Prostate gland (tissue), 2 donors: ENCODE measurements around the gene MT1B. TPM values are rescaled to one million over a fixed set of nuclear protein-coding genes. Genes with fewer than 3 reads are reported as not detected.

ENCODE experiments used
- DNase-seq: peaks from one replicate; pipeline ENCODE4 v3.0.0-alpha.2; 2019; ENCODE audit warnings: low spot score
- H3K27ac ChIP-seq, 2 donors: fragments of 200-600 bp; sonication (generic); 2 replicates each; pipeline ENCODE4 v1.5.1; 2017 to 2019
- H3K27me3 ChIP-seq: fragments of 200-600 bp; sonication (generic); replicated peaks from 2 replicates; pipeline ENCODE4 v1.5.1; 2019; ENCODE audit not compliant: insufficient read depth
- H3K36me3 ChIP-seq, 2 donors: fragments of 200-600 bp; sonication (generic); 1 replicate in 1 of 2; 2 replicates in 1 of 2; pipeline versions ENCODE4 v1.5.1 to v1.8.1; 2017 to 2019
- H3K4me1 ChIP-seq: fragments of 200-600 bp; sonication (generic); replicated peaks from 2 replicates; pipeline ENCODE4 v1.5.1; 2019
- H3K4me3 ChIP-seq, 2 donors: fragments of 200-600 bp; sonication (generic); 2 replicates each; pipeline ENCODE4 v1.5.1; 2017 to 2019
- H3K9me3 ChIP-seq: fragments of 200-600 bp; sonication (generic); 2 replicates; pipeline ENCODE4 v1.5.1; 2017
- POLR2A ChIP-seq: fragments of 450-650 bp; IDR thresholded peaks from one replicate; pipeline ENCODE4 v1.6.1; 2016; ENCODE audit warnings: antibody characterized with exemption, mild to moderate bottlenecking
- POLR2AphosphoS5 ChIP-seq: sonication (generic); formaldehyde crosslinking; IDR thresholded peaks from one replicate; pipeline ENCODE4 v1.6.1; 2017; ENCODE audit warnings: antibody characterized with exemption
- WGBS: methylation state at CpG from one replicate; pipeline ENCODE4 v1.1.5; 2018; 5-methylcytosine and 5-hydroxymethylcytosine counted together
- intact Hi-C: fragments of 100-400 bp; cut with DNase I; formaldehyde crosslinking; loops from one replicate; pipeline ENCODE4 v1.14.2; 2022
- total RNA-seq, 2 donors: library from RNA; depleted of rRNA; stranded (reverse); fragments of >200 nt; gene quantifications; one replicate each; pipeline ENCODE4 v1.1.0, GENCODE V29; 2016
- TF ChIP-seq, protein P1 (sequence below), 4 experiments: fragments of 200-600 bp in 2 of 4; fragments of 450-650 bp in 2 of 4; sonication (generic) in 2 of 4; IDR thresholded peaks; 1 replicate in 3 of 4; 2 replicates in 1 of 4; pipeline ENCODE4 v1.5.1; 2016 to 2019; ENCODE audit warnings: antibody characterized with exemption in 4 of 4, mild to moderate bottlenecking in 2 of 4, moderate library complexity in 2 of 4

Gene MT1B
- total RNA-seq, 2 donors from 2014 or later = not detected

DNA sequence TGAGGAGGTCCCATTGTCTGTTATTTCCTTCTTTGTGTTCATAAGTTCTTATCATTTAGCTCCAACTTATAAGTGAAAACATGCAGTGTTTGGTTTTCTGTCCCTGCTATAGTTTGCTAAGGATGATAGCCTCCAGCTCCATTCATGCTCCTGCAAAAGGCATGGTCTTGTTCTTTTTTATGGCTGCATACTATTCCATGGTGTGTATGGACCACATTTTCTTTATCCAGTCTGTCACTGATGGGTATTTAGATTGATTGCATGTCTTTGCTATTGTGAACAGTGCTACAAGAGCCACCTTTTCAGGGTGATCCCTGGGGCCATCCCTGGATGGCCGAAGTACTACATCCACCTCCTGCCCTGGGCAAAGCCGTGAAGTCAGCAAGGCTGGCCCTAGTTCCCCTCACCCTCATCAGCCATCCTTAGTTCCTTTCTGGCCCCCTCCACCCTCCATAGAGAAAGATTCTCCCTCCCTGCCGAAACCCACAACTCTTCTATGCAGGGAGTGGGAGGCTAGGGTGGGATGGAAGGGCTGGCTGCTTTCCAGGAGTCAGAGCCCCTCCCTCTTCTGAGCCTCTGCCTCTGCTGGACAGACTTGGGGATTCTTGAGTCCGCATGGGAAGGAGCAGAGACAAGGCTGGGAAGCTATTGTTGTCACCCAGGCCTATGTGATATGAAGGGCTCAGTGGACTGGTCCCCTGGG, 38.9 kb downstream of the MT1B start:
- Histone ChIP-seq H3K4me1 (no peaks in the 10 kb centered on the region), H3K27ac (no peak overlapping the region), H3K9me3 (no peaks in the 10 kb centered on the region), H3K4me3 (no peak overlapping the region), H3K27me3 (no peaks in the 10 kb centered on the region), H3K36me3 (no peaks in the 10 kb centered on the region)
- intact Hi-C loops = no loop called here
- no peak for DNase-seq
- 86% methylated on average over 4 of the region's 4 CpGs for WGBS
- TF ChIP-seq POLR2A (no peak), POLR2AphosphoS5 (no peak)
- TF ChIP-seq, protein P1, sequence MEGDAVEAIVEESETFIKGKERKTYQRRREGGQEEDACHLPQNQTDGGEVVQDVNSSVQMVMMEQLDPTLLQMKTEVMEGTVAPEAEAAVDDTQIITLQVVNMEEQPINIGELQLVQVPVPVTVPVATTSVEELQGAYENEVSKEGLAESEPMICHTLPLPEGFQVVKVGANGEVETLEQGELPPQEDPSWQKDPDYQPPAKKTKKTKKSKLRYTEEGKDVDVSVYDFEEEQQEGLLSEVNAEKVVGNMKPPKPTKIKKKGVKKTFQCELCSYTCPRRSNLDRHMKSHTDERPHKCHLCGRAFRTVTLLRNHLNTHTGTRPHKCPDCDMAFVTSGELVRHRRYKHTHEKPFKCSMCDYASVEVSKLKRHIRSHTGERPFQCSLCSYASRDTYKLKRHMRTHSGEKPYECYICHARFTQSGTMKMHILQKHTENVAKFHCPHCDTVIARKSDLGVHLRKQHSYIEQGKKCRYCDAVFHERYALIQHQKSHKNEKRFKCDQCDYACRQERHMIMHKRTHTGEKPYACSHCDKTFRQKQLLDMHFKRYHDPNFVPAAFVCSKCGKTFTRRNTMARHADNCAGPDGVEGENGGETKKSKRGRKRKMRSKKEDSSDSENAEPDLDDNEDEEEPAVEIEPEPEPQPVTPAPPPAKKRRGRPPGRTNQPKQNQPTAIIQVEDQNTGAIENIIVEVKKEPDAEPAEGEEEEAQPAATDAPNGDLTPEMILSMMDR (IDR thresholded peaks at IDR 0.05) = no peak

DNA sequence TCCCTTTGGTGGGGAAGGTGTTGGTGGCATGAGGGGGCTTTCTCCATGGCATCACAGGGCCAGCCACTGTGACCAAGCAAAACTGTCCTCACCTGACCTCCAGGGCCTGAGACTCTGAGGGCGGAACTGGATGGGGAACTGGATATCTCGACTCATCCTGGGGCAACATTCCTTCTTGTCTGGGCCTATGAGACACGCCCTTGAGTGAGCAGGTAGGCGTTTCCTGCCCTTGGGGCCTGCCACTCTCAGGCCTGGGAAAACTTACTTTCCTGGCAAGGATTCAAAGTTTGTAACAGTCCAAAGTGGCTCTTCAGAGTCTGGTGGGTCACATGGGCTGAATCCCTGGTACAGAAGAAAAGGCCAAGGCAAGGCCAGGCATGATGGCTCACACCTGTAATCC, 40.2 kb downstream of the MT1B start:
- Histone ChIP-seq H3K4me1 (no peaks in the 10 kb centered on the region), H3K4me3 (no peak overlapping the region), H3K27me3 (no peaks in the 10 kb centered on the region), H3K36me3 (no peaks in the 10 kb centered on the region), H3K27ac (no peak overlapping the region), H3K9me3 (no peaks in the 10 kb centered on the region)
- WGBS = 36% methylated on average over 4 of the region's 4 CpGs
- intact Hi-C loops = no loop called here
- peak; percentile 78 for DNase-seq
- TF ChIP-seq, protein P1 (IDR thresholded peaks at IDR 0.05) = no peak
- TF ChIP-seq POLR2AphosphoS5 = peak; percentile 67

GRCh38 chr16:56695246-56695645, 43.6 kb downstream of the MT1B start:
- H3K36me3 ChIP-seq = no peaks in the 10 kb centered on the region
- H3K27ac ChIP-seq = no peak overlapping the region
- intact Hi-C loops = no loop called here
- 88% methylated on average over 1 of the region's 1 CpG for WGBS
- no peaks in the 10 kb centered on the region for H3K9me3 ChIP-seq
- TF ChIP-seq POLR2A (no peak), POLR2AphosphoS5 (no peak)
- TF ChIP-seq, protein P1 (IDR thresholded peaks at IDR 0.05) = no peak
- H3K27me3 ChIP-seq = no peaks in the 10 kb centered on the region
- no peak overlapping the region for H3K4me3 ChIP-seq
- H3K4me1 ChIP-seq = no peaks in the 10 kb centered on the region
- DNase-seq = no peak

GRCh38 chr16:56697456-56698155, 45.9 kb downstream of the MT1B start:
- Histone ChIP-seq H3K36me3 (no peaks in the 10 kb centered on the region), H3K4me1 (no peaks in the 10 kb centered on the region), H3K27me3 (no peaks in the 10 kb centered on the region), H3K9me3 (no peaks in the 10 kb centered on the region), H3K4me3 (no peak overlapping the region), H3K27ac (no peak overlapping the region)
- no peak for DNase-seq
- intact Hi-C loops = no loop called here
- 87% methylated on average over 5 of the region's 5 CpGs for WGBS
- TF ChIP-seq POLR2A (no peak), POLR2AphosphoS5 (no peak)
- TF ChIP-seq, protein P1 (IDR thresholded peaks at IDR 0.05) = no peak

DNA sequence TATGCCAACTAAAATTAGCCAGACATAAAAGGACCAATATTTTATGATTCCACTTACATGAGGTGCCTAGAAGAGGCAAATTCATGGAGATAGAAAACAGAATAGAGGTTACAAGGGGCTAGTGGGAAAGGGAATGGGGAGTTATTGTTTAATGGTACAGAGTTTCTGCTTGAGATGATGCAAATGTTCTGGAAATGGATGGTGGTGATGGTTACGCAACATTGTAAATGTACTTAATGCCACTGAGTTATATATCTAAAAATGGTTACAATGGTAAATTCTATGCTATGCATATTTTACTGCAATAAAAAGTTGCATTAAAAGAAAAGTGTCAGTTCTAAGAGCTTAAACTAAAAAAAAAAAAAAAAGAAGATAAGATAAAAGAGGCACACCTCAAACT, 48.5 kb downstream of the MT1B start:
- intact Hi-C loops = loop anchor here (2.0 to 5.0 kb wide), 3 partner anchors 25 to 185 kb away; no protein-coding TSS in a partner anchor
- WGBS = 52% methylated on average over 1 of the region's 1 CpG
- H3K36me3 ChIP-seq = no peaks in the 10 kb centered on the region
- no peaks in the 10 kb centered on the region for H3K27me3 ChIP-seq
- DNase-seq = no peak
- H3K27ac ChIP-seq = no peak overlapping the region
- no peak overlapping the region for H3K4me3 ChIP-seq
- no peaks in the 10 kb centered on the region for H3K9me3 ChIP-seq
- TF ChIP-seq, protein P1 (IDR thresholded peaks at IDR 0.05) = no peak
- TF ChIP-seq POLR2AphosphoS5 = no peak
- no peak for TF ChIP-seq POLR2A
- H3K4me1 ChIP-seq = no peaks in the 10 kb centered on the region
